Measurements from ENCODE around the gene PCDHA3.
"Not testable (repeated sequence)": the region's sequence is repeated elsewhere in the genome, so short reads cannot be mapped to it uniquely, and the experiment has no call there.

The PCDHA3 gene

GRCh38 chr5:140806834-140807775 lies 6.2 kb downstream of the PCDHA3 start, which contains the start of gene PCDHA4:
PCDHA4 (plus strand) TSS chr5:140807068.
- Histone ChIP-seq H3K27me3 (ENCODE audit: insufficient read depth, low read length, poor library complexity) (no peaks in the 10 kb centered on the region), H3K4me3 (ENCODE audit: low read depth in 1 of 2, low read length in 2 of 2) (no peak within 1 kb of the TSS), H3K4me1 (ENCODE audit: insufficient read depth, low read length) (no peaks in the 10 kb centered on the region), H2AFZ (ENCODE audit: low read depth, low read length) (no peak within 1 kb of the TSS), H3K79me2 (ENCODE audit: insufficient read depth, low read length) (no peaks in the 10 kb centered on the region), H4K20me1 (ENCODE audit: insufficient read depth, low read length) (no peaks in the 10 kb centered on the region), H3K36me3 (ENCODE audit: insufficient read depth, low read length) (no peaks in the 10 kb centered on the region), H3K4me2 (ENCODE audit: insufficient read depth, low read length) (no peak within 1 kb of the TSS), H3K9me3 (ENCODE audit: insufficient read depth, low read length, severe bottlenecking) (no peaks in the 10 kb centered on the region), H3K9ac (ENCODE audit: low read depth, low read length) (no peak within 1 kb of the TSS), H3K27ac (ENCODE audit: low read length) (no peak within 1 kb of the TSS)
- ATAC-seq (ENCODE audit: insufficient read depth, low read depth): no peak
- no peak for DNase-seq
- TF ChIP-seq EZH2 (IDR thresholded peaks at IDR 0.05; ENCODE audit: borderline replicate concordance, low read depth, low read length, severe bottlenecking): no peak
- TF ChIP-seq, protein P1, sequence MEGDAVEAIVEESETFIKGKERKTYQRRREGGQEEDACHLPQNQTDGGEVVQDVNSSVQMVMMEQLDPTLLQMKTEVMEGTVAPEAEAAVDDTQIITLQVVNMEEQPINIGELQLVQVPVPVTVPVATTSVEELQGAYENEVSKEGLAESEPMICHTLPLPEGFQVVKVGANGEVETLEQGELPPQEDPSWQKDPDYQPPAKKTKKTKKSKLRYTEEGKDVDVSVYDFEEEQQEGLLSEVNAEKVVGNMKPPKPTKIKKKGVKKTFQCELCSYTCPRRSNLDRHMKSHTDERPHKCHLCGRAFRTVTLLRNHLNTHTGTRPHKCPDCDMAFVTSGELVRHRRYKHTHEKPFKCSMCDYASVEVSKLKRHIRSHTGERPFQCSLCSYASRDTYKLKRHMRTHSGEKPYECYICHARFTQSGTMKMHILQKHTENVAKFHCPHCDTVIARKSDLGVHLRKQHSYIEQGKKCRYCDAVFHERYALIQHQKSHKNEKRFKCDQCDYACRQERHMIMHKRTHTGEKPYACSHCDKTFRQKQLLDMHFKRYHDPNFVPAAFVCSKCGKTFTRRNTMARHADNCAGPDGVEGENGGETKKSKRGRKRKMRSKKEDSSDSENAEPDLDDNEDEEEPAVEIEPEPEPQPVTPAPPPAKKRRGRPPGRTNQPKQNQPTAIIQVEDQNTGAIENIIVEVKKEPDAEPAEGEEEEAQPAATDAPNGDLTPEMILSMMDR (IDR thresholded peaks at IDR 0.05; ENCODE audit: borderline replicate concordance, extremely low read depth, low read length, poor library complexity, severe bottlenecking): peak; percentile 57

DNA sequence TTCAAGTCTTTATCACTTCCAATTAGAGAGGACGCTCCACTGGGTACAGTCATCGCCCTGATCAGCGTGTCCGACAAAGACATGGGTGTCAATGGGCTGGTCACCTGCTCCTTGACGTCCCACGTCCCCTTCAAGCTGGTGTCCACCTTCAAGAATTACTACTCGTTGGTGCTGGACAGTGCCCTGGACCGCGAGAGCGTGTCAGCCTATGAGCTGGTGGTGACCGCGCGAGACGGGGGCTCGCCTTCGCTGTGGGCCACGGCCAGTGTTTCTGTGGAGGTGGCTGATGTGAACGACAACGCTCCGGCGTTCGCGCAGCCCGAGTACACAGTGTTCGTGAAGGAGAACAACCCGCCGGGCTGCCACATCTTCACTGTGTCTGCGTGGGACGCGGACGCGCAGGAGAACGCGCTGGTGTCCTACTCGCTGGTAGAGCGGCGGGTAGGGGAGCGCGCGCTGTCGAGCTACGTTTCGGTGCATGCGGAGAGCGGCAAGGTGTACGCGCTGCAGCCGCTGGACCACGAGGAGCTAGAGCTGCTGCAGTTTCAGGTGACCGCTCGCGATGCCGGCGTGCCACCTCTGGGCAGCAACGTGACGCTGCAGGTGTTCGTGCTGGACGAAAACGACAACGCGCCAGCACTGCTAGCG lies 7.5 kb downstream of the PCDHA3 start:
- not testable (repeated sequence) for H3K4me3 ChIP-seq (ENCODE audit: low read depth in 1 of 2, low read length in 2 of 2); H3K36me3 ChIP-seq (ENCODE audit: insufficient read depth, low read length); H4K20me1 ChIP-seq (ENCODE audit: insufficient read depth, low read length); H3K79me2 ChIP-seq (ENCODE audit: insufficient read depth, low read length); H3K4me1 ChIP-seq (ENCODE audit: insufficient read depth, low read length); ATAC-seq (ENCODE audit: insufficient read depth, low read depth); H3K9me3 ChIP-seq (ENCODE audit: insufficient read depth, low read length, severe bottlenecking); H3K27me3 ChIP-seq (ENCODE audit: insufficient read depth, low read length, poor library complexity); DNase-seq; H3K27ac ChIP-seq (ENCODE audit: low read length); H3K4me2 ChIP-seq (ENCODE audit: insufficient read depth, low read length); H2AFZ ChIP-seq (ENCODE audit: low read depth, low read length); H3K9ac ChIP-seq (ENCODE audit: low read depth, low read length)

DNA sequence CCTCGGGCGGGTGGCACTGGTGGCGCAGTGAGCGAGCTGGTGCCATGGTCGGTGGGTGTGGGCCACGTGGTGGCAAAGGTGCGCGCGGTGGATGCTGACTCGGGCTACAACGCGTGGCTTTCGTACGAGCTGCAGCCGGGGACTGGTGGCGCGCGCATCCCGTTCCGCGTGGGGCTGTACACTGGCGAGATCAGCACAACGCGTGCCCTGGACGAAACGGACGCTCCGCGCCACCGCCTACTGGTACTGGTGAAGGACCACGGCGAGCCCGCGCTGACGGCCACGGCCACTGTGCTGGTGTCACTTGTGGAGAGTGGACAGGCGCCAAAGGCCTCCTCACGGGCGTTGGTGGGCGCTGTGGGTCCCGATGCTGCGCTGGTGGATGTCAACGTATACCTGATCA lies 8.0 kb downstream of the PCDHA3 start:
- no peaks in the 10 kb centered on the region for H3K4me1 ChIP-seq (ENCODE audit: insufficient read depth, low read length)
- H3K9ac ChIP-seq (ENCODE audit: low read depth, low read length): no peak overlapping the region
- H3K36me3 ChIP-seq (ENCODE audit: insufficient read depth, low read length): no peaks in the 10 kb centered on the region
- no peaks in the 10 kb centered on the region for H3K27me3 ChIP-seq (ENCODE audit: insufficient read depth, low read length, poor library complexity)
- no peaks in the 10 kb centered on the region for H3K9me3 ChIP-seq (ENCODE audit: insufficient read depth, low read length, severe bottlenecking)
- ATAC-seq (ENCODE audit: insufficient read depth, low read depth): no peak
- no peak for TF ChIP-seq EZH2 (IDR thresholded peaks at IDR 0.05; ENCODE audit: borderline replicate concordance, low read depth, low read length, severe bottlenecking)
- TF ChIP-seq, protein P1 (IDR thresholded peaks at IDR 0.05; ENCODE audit: borderline replicate concordance, extremely low read depth, low read length, poor library complexity, severe bottlenecking): no peak
- H3K27ac ChIP-seq (ENCODE audit: low read length): no peak overlapping the region
- no peak for DNase-seq
- H3K4me3 ChIP-seq (ENCODE audit: low read depth in 1 of 2, low read length in 2 of 2): no peak overlapping the region
- H3K4me2 ChIP-seq (ENCODE audit: insufficient read depth, low read length): no peak overlapping the region
- H3K79me2 ChIP-seq (ENCODE audit: insufficient read depth, low read length): no peaks in the 10 kb centered on the region
- H4K20me1 ChIP-seq (ENCODE audit: insufficient read depth, low read length): no peaks in the 10 kb centered on the region
- no peak overlapping the region for H2AFZ ChIP-seq (ENCODE audit: low read depth, low read length)

Data from DND-41 (cell line).